Memory B cell (primary cell): ENCODE data around the gene MEX3B.

Experiments used
- ATAC-seq: fragments of 150-1000 bp; cut with Tn5 transposase; 2 replicates; pipeline ENCODE4 v1.10.0; 2021; ENCODE audit warnings: low read depth, mild to moderate bottlenecking, moderate library complexity
- DNase-seq, 2 donors: peaks; one replicate each; pipeline ENCODE4 v3.0.0; 2022; ENCODE audit warnings: low spot score in 2 of 2
- H3K27ac Mint-ChIP-seq: one replicate; pipeline ENCODE4 v1.8.0; 2022; ENCODE audit warnings: mild to moderate bottlenecking, moderate library complexity, mixed read lengths
- H3K27me3 Mint-ChIP-seq: one replicate; pipeline ENCODE4 v1.8.0; 2022; ENCODE audit warnings: mixed read lengths
- H3K36me3 Mint-ChIP-seq: one replicate; pipeline ENCODE4 v1.8.0; 2022; ENCODE audit warnings: mild to moderate bottlenecking, mixed read lengths
- H3K4me1 Mint-ChIP-seq: one replicate; pipeline ENCODE4 v1.8.0; 2022; ENCODE audit warnings: mixed read lengths
- H3K4me3 Mint-ChIP-seq: one replicate; pipeline ENCODE4 v1.8.0; 2022; ENCODE audit warnings: mild to moderate bottlenecking, moderate library complexity, mixed read lengths
- H3K9me3 Mint-ChIP-seq: one replicate; pipeline ENCODE4 v1.8.0; 2022; ENCODE audit warnings: mixed read lengths

MEX3B gene

DNA sequence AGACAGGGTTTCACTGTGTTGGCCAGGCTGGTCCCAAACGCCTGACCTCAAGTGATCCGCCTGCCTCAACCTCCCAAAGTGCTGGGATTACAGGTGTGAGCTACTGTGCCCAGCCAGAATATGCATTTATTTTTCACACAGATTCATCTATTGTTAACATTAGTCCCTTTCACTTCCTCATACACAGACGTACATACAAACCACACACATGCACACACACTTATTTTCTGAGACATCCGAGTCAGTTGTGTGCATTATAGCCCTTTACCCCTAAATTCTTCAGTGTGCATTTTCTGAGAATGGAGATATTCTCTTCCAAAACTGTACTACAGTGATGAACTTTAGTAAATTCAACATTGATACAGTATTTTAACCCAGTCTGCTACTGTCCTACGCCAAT lies 15.0 kb upstream of the MEX3B start:
- Mint-ChIP-seq H3K4me3 (no peak overlapping the region), H3K27me3 (peaks cover 37% of the 10 kb centered on the region), H3K4me1 (peaks cover 5% of the 10 kb centered on the region), H3K36me3 (no peaks in the 10 kb centered on the region), H3K9me3 (no peaks in the 10 kb centered on the region), H3K27ac (no peak overlapping the region)
- DNase-seq = no peak
- ATAC-seq = peak; percentile 52

GRCh38 chr15:82058517-82059204 lies 12.8 kb upstream of the MEX3B start:
- H3K27ac Mint-ChIP-seq = no peak overlapping the region
- no peaks in the 10 kb centered on the region for H3K36me3 Mint-ChIP-seq
- DNase-seq = no peak
- H3K4me1 Mint-ChIP-seq = peaks cover 5% of the 10 kb centered on the region
- peaks cover 31% of the 10 kb centered on the region for H3K27me3 Mint-ChIP-seq
- ATAC-seq = no peak
- H3K4me3 Mint-ChIP-seq = no peak overlapping the region
- H3K9me3 Mint-ChIP-seq = no peaks in the 10 kb centered on the region

GRCh38 chr15:82058026-82058425 lies 12.2 kb upstream of the MEX3B start:
- Mint-ChIP-seq H3K4me3 (no peak overlapping the region), H3K9me3 (no peaks in the 10 kb centered on the region), H3K27me3 (peaks cover 30% of the 10 kb centered on the region), H3K36me3 (no peaks in the 10 kb centered on the region), H3K27ac (no peak overlapping the region), H3K4me1 (peaks cover 5% of the 10 kb centered on the region)
- ATAC-seq = no peak
- no peak for DNase-seq

DNA sequence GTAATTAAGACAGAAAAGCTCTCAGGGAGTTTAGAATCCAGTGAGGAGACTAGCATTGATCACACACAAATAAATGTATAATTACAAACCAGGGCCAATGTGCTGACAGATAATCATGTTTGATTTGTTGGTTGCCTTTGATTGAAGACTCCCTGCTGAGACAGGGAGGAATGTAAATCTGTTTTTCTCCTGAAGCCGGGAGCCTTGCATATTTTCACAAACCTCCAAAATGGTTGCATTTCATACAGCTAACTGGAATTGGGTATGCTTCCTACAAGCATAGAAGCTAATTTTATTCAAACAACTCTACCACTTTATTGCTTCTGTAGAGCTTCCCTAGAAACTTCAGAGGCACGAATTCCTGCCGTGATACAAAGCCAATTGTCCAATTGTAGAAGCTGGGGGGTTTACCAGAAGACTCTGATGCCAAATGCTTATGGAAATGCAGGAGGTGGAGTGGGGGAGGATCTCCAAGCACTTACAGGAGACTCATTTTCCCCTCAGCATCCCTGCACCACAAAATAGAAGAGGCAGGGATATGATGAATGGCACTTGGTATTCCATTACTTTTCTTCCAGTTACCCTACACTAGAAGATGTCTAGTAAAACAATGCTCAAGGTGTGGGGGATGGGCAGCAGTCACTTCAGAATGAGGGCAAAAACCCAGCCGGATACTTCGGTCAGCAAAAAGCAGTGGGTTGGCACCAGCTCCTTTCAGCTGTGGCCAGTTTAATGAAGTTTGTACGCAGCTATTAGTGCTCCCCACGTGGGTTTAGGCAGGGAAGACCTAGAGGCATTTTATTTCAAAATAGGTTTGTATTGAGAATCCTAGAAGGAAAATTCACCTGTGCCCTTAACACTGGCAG lies 11.4 kb upstream of the MEX3B start:
- no peaks in the 10 kb centered on the region for H3K36me3 Mint-ChIP-seq
- no peaks in the 10 kb centered on the region for H3K9me3 Mint-ChIP-seq
- ATAC-seq = no peak
- peaks cover 5% of the 10 kb centered on the region for H3K4me1 Mint-ChIP-seq
- H3K27ac Mint-ChIP-seq = no peak overlapping the region
- DNase-seq = no peak
- H3K27me3 Mint-ChIP-seq = peaks cover 29% of the 10 kb centered on the region
- H3K4me3 Mint-ChIP-seq = no peak overlapping the region

GRCh38 chr15:82052751-82053150 lies 6.9 kb upstream of the MEX3B start:
- no peak overlapping the region for H3K4me3 Mint-ChIP-seq
- no peak overlapping the region for H3K27ac Mint-ChIP-seq
- ATAC-seq (no peak), DNase-seq (no peak)
- no peaks in the 10 kb centered on the region for H3K4me1 Mint-ChIP-seq
- H3K36me3 Mint-ChIP-seq = no peaks in the 10 kb centered on the region
- peaks cover 17% of the 10 kb centered on the region for H3K27me3 Mint-ChIP-seq
- H3K9me3 Mint-ChIP-seq = no peaks in the 10 kb centered on the region

DNA sequence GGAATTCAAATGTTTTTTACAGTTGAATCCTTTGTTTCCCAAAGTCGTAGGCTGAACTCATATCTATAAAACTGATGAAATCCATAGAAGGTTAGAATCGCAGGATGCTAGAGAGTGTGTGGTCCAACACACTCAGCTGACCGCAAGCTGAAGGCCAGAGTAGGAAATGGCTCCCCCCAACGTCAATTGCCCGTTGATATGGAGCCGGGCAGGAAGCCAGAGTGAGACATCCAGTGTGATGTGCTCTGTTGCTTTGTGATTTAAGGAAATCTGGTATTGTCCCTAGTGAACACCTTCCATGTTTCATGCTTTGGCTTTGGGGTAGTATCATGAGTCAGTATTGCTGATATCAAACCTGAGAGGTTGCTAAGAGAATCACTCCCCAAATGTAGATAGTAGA lies 5.8 kb upstream of the MEX3B start:
- Mint-ChIP-seq H3K9me3 (no peaks in the 10 kb centered on the region), H3K4me1 (no peaks in the 10 kb centered on the region), H3K27ac (no peak overlapping the region), H3K27me3 (peaks cover 15% of the 10 kb centered on the region), H3K36me3 (no peaks in the 10 kb centered on the region), H3K4me3 (no peak overlapping the region)
- no peak for ATAC-seq
- DNase-seq = no peak

DNA sequence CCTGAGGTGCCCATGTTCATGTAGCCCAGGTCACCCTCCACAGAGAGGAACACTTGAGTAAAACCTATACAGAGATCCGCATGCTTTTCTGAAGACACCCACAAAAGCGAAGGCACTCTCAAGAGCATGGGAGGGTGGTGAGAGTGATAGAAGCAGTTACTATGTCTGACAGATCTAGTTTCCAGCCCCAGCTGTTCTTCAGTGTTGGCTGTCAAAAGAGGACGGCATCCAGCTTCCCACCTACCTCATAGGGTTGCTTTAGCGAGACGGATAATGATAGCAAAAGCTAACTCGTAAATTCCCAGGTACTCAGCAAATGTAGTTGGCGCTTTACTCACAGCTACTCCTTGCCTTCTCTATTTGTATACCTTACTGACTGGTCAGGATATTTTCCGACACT lies 3.0 kb upstream of the MEX3B start:
- H3K27ac Mint-ChIP-seq = no peak overlapping the region
- ATAC-seq (no peak), DNase-seq (no peak)
- no peaks in the 10 kb centered on the region for H3K9me3 Mint-ChIP-seq
- H3K4me1 Mint-ChIP-seq = peaks cover 3% of the 10 kb centered on the region
- H3K36me3 Mint-ChIP-seq = no peaks in the 10 kb centered on the region
- H3K27me3 Mint-ChIP-seq = peaks cover 9% of the 10 kb centered on the region
- H3K4me3 Mint-ChIP-seq = no peak overlapping the region

DNA sequence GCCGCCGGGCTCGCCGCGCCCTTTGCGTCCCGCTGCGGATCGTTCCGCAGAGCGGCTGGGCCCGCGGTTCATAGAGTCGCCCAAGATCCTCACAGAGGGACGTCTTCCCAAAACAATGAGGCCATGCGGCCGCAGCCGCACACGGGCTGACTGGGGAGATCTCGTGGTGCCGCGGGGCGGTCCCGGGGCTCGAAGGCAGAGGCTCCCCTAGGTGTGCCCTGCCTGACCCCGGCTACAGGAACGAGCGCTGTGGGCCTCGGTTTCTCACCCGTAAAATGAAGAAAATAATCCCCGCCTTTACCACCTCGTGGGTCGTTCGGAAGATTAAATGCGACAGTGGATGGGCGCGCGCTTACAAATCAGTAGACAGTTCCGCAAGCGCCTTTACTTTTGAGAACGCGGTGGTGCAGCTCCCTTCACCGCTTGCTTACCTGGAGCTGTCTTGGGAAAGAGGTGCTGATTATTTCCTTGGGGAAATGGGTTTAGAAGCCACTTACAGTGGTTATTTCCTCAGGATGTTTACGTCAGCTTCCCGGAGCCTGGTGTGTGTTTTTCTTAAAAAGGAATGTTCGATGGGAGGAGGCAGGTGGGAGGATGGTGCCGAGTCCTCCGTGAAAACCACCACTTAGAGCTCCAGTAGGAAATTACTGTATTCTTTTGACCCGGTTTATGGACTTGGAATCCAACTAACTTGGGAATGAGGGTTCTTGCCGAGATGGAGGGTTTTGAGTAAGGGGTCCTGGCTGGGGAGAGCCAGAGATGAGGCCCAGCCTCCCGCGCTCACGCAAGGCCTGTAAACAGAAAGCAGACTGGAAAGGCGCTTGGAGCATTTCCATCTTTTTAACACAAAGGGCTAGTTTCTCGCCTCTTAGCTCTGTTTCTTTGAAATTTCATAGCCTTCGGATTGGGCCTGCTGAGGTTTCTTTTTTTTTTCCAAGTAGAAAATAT lies 1.9 kb upstream of the MEX3B start:
- peaks cover 13% of the 10 kb centered on the region for H3K27me3 Mint-ChIP-seq
- H3K36me3 Mint-ChIP-seq = peaks cover 2% of the 10 kb centered on the region
- DNase-seq (no peak), ATAC-seq (peak; percentile 7)
- peak overlapping the region; percentile 75 for H3K4me3 Mint-ChIP-seq
- peaks cover 3% of the 10 kb centered on the region for H3K4me1 Mint-ChIP-seq
- H3K9me3 Mint-ChIP-seq = no peaks in the 10 kb centered on the region
- H3K27ac Mint-ChIP-seq = no peak overlapping the region

GRCh38 chr15:82046666-82047452 lies 1.0 kb upstream of the MEX3B start:
- Mint-ChIP-seq H3K36me3 (peaks cover 2% of the 10 kb centered on the region), H3K27ac (peak overlapping the region; percentile 47), H3K27me3 (peaks cover 12% of the 10 kb centered on the region), H3K9me3 (no peaks in the 10 kb centered on the region), H3K4me3 (peak overlapping the region; percentile 86), H3K4me1 (peaks cover 3% of the 10 kb centered on the region)
- DNase-seq = peak; percentile 68 to 71
- peak; percentile 80 for ATAC-seq

DNA sequence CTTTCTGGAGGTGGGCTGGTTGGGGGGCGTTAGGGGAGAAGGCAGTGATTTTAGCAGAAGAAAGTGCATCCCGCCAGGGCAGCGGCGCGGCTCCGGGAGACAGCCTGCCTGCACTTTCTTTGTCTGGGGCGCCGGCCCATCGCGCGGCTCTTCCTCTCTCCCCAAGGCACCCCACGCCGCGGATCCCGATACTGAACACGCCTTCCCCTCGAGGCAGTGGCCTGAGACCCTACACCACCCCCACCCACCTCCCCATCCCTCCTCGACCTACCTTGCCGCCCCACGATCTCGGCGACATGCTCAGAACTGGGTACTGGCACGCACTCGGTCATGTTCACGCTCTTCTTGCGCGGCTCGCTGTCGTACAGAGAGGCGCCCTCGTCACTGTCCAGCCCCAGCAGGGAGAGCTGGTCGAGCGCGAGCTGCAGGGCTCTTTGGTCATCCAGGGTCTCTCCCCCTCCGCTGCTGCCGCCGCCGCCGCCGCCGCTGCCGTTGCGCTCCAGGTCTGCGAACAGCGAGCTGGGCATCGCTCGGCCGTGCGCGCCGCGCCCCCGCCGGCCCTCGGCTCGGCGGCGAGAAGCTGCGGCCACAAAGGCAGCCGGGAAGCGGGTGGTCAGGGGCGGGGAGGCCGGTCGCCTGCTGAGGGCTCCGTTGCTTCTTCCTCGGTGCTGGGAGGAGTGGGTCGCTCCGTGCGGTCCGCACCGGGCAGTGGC lies 483 bp downstream of the MEX3B start:
- ATAC-seq (no peak), DNase-seq (peak in 1 of 2 donors; percentile 21)
- no peak overlapping the region for H3K27ac Mint-ChIP-seq
- H3K4me1 Mint-ChIP-seq = peaks cover 3% of the 10 kb centered on the region
- peak overlapping the region; percentile 69 for H3K4me3 Mint-ChIP-seq
- H3K9me3 Mint-ChIP-seq = no peaks in the 10 kb centered on the region
- peaks cover 11% of the 10 kb centered on the region for H3K27me3 Mint-ChIP-seq
- peaks cover 2% of the 10 kb centered on the region for H3K36me3 Mint-ChIP-seq

GRCh38 chr15:82044373-82045178 lies 1.2 kb downstream of the MEX3B start:
- Mint-ChIP-seq H3K4me3 (peak overlapping the region; percentile 69), H3K27me3 (peaks cover 11% of the 10 kb centered on the region), H3K4me1 (peaks cover 3% of the 10 kb centered on the region), H3K27ac (no peak overlapping the region), H3K9me3 (no peaks in the 10 kb centered on the region), H3K36me3 (peaks cover 2% of the 10 kb centered on the region)
- DNase-seq (no peak), ATAC-seq (no peak)

DNA sequence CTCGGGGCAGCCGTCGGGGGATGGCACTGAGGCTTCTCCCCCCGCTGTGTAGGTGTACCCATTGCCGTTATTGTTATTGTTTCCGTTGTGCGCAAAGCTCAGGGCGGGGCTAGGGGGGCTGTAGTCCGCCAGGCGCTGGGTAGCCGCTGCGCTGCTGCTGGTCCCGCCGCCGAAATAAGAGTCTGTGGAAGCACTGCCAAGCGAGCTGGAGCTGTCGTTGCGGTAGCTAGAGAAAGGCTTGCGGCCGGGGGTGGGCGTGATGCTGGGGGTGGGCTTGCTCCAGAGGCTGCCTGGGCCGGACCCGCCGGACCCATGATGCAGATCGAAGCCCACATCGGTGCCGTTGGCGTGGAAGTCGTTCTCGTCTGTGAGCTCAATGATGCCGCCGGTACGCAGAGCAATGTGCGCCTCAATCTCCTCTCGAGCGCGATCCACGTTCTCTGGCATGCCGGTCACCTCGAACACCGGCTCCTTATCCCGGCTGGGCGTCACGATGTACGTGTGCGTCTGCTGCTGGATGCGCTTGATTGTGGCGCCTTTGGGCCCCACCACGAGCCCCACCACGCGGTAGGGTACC lies 1.9 kb downstream of the MEX3B start:
- DNase-seq (no peak), ATAC-seq (no peak)
- peaks cover 3% of the 10 kb centered on the region for H3K4me1 Mint-ChIP-seq
- peaks cover 13% of the 10 kb centered on the region for H3K27me3 Mint-ChIP-seq
- no peak overlapping the region for H3K27ac Mint-ChIP-seq
- peaks cover 2% of the 10 kb centered on the region for H3K36me3 Mint-ChIP-seq
- no peaks in the 10 kb centered on the region for H3K9me3 Mint-ChIP-seq
- peak overlapping the region; percentile 69 for H3K4me3 Mint-ChIP-seq
